Bronchial epithelial cell (primary cell): ENCODE results near the gene DKK2. TPM values are rescaled to one million over a fixed set of nuclear protein-coding genes. Genes with fewer than 3 reads are reported as not detected.
"Not testable (repeated sequence)": the region's sequence is repeated elsewhere in the genome, so short reads cannot be mapped to it uniquely, and the experiment has no call there.

ENCODE experiments used
- DNase-seq: peaks from one replicate; pipeline ENCODE4 v3.0.0-alpha.2; 2010; ENCODE audit warnings: low read depth
- FAIRE-seq: peaks from 2 replicates; lab custom pipeline; 2011; peaks lifted over from hg19 to GRCh38; lab: Jason Lieb, UNC
- H3K27me3 ChIP-seq: 2 replicates; pipeline ENCODE4 v1.5.1; 2011; ENCODE audit warnings: low read length; ENCODE audit not compliant: control insufficient read depth, insufficient read depth
- H3K36me3 ChIP-seq: 2 replicates; pipeline ENCODE4 v1.5.1; 2011; ENCODE audit warnings: low read length; ENCODE audit not compliant: control insufficient read depth, insufficient read depth
- H3K4me3 ChIP-seq: 2 replicates; pipeline ENCODE4 v1.5.1; 2011; ENCODE audit warnings: mild to moderate bottlenecking, low read depth, low read length, control low read depth
- total RNA-seq: library from RNA; depleted of rRNA; stranded (reverse); fragments of >200 nt; gene quantifications from 2 replicates; pipeline ENCODE4 v1.2.1, GENCODE V29; 2014
- TF ChIP-seq, protein P1 (sequence below): IDR thresholded peaks from 2 replicates; pipeline ENCODE4 v1.5.1; 2011; ENCODE audit warnings: mild to moderate bottlenecking, moderate library complexity, low read length, control low read depth, inconsistent platforms; ENCODE audit not compliant: insufficient read depth, severe bottlenecking

DKK2 gene
- total RNA-seq, 1 donor from 2014 or later: not detected

DNA sequence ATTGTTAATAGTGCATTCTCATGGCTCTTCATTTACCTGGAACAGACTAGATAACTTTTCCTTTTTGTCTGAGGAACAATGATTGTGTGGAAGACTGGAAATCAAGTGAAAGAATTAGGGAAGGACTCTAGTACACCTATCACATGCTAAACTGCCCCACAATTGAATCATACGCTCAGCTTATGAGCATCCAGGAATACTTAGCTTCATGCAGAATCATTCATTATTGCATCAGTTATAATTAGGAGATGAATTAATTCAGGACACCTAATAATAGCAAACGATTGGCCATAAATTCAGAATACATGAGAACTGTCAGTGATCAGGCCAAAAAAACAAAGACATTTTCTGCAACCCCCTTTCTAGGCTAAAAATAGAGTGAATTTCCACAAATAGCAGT lies 106.9 kb downstream of the DKK2 start:
- TF ChIP-seq, protein P1, sequence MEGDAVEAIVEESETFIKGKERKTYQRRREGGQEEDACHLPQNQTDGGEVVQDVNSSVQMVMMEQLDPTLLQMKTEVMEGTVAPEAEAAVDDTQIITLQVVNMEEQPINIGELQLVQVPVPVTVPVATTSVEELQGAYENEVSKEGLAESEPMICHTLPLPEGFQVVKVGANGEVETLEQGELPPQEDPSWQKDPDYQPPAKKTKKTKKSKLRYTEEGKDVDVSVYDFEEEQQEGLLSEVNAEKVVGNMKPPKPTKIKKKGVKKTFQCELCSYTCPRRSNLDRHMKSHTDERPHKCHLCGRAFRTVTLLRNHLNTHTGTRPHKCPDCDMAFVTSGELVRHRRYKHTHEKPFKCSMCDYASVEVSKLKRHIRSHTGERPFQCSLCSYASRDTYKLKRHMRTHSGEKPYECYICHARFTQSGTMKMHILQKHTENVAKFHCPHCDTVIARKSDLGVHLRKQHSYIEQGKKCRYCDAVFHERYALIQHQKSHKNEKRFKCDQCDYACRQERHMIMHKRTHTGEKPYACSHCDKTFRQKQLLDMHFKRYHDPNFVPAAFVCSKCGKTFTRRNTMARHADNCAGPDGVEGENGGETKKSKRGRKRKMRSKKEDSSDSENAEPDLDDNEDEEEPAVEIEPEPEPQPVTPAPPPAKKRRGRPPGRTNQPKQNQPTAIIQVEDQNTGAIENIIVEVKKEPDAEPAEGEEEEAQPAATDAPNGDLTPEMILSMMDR: no peak

GRCh38 chr4:106914223-106914622 lies 121.9 kb downstream of the DKK2 start:
- H3K4me3 ChIP-seq: no peak overlapping the region
- peaks cover 2% of the 10 kb centered on the region for H3K27me3 ChIP-seq
- no peaks in the 10 kb centered on the region for H3K36me3 ChIP-seq
- DNase-seq (no peak), FAIRE-seq (no peak)
- TF ChIP-seq, protein P1: no peak

More for the DNA sequence above, 106.9 kb downstream of the DKK2 start:
- Histone ChIP-seq H3K27me3 (no peaks in the 10 kb centered on the region), H3K36me3 (no peaks in the 10 kb centered on the region), H3K4me3 (no peak overlapping the region)
- no peak for DNase-seq
- FAIRE-seq: no peak

DNA sequence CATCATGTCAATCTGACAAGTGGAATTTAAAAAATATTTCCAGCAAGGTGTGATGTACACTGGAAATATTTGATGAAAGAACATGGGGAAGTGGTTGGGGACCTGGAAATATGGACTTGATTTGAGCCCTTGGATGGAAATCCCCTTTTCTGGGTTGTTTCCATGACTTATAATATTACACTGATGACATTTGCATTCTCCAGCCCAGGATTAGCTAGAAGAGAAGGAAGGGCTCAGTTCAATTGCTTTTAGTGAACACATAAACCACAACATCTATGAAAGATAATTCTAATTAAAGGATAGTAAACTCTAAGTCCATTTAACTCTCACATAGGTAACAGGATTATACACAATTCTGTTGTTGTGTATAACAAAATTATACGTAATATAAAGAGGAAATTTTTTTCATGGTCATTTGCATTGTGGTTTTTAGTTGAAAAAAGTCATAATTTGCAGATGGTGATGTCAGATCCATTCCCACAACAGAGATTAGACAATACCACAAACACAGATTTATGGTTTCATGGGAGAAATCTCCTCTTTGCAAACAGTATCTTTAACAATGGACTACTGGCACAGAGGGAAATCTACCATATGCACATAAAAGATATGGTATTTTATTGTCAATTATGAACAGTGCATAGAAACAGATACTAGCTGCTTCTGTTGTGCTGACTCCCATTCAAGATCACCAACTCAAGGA lies 126.5 kb downstream of the DKK2 start:
- Histone ChIP-seq H3K27me3 (peaks cover 4% of the 10 kb centered on the region), H3K4me3 (no peak overlapping the region), H3K36me3 (no peaks in the 10 kb centered on the region)
- TF ChIP-seq, protein P1: no peak
- FAIRE-seq (no peak), DNase-seq (no peak)

DNA sequence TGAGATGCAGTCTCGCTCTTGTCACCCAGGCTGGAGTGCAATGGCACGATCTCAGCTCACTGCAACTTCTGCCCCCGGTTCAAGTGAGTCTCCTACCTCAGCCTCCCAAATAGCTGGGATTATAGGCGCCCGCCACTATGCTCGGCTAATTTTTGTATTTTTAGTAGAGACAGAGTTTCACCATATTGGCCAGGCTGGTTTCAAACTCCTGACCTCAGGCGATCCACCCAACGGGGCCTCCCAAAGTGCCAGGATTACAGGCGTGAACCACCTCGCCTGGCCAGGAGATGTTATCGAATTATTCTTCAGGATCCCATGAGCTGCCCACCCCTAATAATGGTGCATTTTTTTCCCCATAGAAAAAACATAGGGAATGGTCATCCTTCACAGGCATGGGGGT lies 128.1 kb downstream of the DKK2 start:
- not testable (repeated sequence) for DNase-seq, H3K27me3 ChIP-seq, FAIRE-seq, H3K4me3 ChIP-seq, H3K36me3 ChIP-seq

DNA sequence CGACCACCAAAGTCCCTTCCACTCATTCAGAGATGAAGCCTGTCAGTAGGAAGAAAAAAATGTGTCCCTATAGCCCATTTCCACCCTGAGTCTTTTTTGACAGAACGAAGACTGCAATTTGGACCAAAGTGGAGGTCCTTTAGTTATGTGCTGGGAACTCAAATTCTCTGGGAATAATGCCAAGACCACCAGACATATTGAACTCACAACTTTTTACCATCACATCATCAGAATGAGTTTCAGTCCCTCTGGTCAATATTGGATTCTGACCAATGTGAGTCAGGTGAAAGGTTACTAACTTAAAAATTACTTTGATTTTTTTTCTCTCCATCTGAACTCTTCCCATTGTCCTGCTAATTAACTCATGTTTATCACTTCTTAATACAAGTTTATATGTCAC lies 128.9 kb downstream of the DKK2 start:
- FAIRE-seq: no peak

GRCh38 chr4:106906728-106907127 lies 129.4 kb downstream of the DKK2 start:
- TF ChIP-seq, protein P1: no peak
- Histone ChIP-seq H3K4me3 (no peak overlapping the region), H3K36me3 (no peaks in the 10 kb centered on the region), H3K27me3 (peaks cover 2% of the 10 kb centered on the region)
- FAIRE-seq: no peak
- DNase-seq: no peak

More for the DNA sequence above, 128.9 kb downstream of the DKK2 start:
- TF ChIP-seq, protein P1: no peak
- Histone ChIP-seq H3K27me3 (peaks cover 2% of the 10 kb centered on the region), H3K36me3 (no peaks in the 10 kb centered on the region), H3K4me3 (no peak overlapping the region)
- DNase-seq: no peak
